Measurements from ENCODE around the gene METTL1.

The METTL1 gene

DNA sequence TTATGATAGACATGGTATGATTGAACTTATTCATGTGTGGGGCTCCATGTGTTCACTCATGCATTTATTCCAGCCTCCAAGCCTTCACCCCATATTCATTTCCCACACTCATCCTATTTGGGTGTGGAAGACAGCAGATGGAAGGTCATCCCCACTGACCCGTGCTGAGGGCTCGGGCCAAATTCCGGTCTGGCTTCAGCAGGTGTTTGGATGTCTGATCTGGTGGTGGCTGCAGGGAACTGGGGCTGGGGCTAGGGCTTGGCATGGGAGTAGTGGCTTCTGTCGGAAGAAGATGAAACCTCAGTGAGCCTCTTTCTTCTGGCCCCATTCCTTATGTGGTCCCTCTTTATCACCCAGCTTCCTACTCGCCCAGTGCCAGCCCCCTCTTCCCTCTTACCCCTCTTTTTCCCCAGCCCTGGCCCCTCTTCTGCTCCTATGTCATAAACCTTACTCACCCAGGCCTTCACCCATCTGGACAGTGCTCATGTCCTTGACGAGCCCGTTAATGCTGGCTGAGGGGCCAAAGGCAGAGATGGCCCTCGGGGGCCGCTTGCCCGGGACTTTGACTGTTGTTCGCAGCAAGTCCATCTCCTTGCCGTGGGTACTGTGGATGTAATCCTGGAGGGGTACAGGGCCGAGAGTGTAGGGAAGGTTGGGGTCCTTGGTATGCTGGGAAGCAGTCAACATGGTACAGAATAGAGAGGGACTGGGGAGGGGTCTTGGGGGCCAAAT is 41.4 kb downstream of the METTL1 start:
- no peak for DNase-seq (ENCODE audit: insufficient read length, low spot score)
- FAIRE-seq, result no peak
- TF ChIP-seq CTCF (IDR thresholded peaks at IDR 0.05; ENCODE audit: insufficient read depth, missing control alignments), result no peak

- TF ChIP-seq CTCF (IDR thresholded peaks at IDR 0.05; ENCODE audit: insufficient read depth, missing control alignments), result no peak
- FAIRE-seq, result no peak
- DNase-seq (ENCODE audit: insufficient read length, low spot score), result no peak
Observed at GRCh38 chr12:57729321-57729844, 42.5 kb downstream of the METTL1 start.

GRCh38 chr12:57727758-57728395 is 44.0 kb downstream of the METTL1 start:
- FAIRE-seq (no peak), DNase-seq (ENCODE audit: insufficient read length, low spot score) (no peak)

GRCh38 chr12:57726884-57727757 is 44.8 kb downstream of the METTL1 start:
- peak; percentile 23 for TF ChIP-seq CTCF (IDR thresholded peaks at IDR 0.05; ENCODE audit: insufficient read depth, missing control alignments)
- FAIRE-seq (no peak), DNase-seq (ENCODE audit: insufficient read length, low spot score) (no peak)

More at GRCh38 chr12:57727758-57728395, 44.0 kb downstream of the METTL1 start:
- no peak for TF ChIP-seq CTCF (IDR thresholded peaks at IDR 0.05; ENCODE audit: insufficient read depth, missing control alignments)

DNA sequence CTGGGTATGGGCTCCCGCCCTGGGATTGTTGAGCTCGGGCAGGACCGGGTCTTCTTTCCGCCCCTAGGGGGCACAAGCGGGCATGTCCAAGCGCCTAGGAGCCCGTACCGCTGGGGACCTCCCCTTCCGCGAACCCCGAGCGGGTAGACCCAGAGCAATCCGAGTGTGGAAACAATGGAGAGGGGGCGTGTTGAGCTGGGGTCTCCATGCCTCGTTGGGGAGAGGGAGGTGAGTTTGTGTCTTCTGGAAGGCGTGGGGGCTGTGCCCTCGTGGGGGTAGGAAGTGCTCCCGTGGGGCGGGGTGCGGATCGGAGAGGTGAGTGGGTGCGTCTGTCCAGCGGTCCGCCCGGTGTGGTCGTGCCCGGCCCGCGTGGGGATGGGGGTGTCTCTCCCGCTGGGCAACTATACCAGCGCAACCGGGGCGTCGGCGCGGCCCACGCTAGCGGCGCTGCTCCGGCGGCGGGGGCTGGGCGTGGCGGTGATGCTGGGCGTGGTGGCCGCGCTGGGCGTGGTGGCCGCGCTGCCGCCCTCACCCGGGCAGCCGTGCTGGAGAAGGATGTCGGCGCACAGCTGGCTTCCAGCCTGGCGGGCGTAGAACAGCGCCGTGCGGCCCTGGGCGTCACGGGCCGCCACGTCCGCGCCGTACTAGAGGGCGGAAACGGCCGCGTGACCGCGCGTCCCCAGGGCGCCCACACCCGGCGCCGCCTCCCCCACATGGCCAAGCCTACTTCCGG is 45.6 kb downstream of the METTL1 start:
- TF ChIP-seq CTCF (IDR thresholded peaks at IDR 0.05; ENCODE audit: insufficient read depth, missing control alignments), result peak; percentile 75
- FAIRE-seq, result no peak
- DNase-seq (ENCODE audit: insufficient read length, low spot score), result peak; percentile 95

- no peak for DNase-seq (ENCODE audit: insufficient read length, low spot score)
- no peak for FAIRE-seq
- TF ChIP-seq CTCF (IDR thresholded peaks at IDR 0.05; ENCODE audit: insufficient read depth, missing control alignments), result no peak
Observed at GRCh38 chr12:57725851-57726150, 46.1 kb downstream of the METTL1 start.

Data from D721Med (cell line).